ENCODE data around the gene SMIM35. TPM values are rescaled to one million over a fixed set of nuclear protein-coding genes. Genes with fewer than 3 reads are reported as not detected.

SMIM35 gene
- total RNA-seq, 1 experiment from 2014 or later, result not detected

GRCh38 chr11:118065384-118065783, 21.4 kb downstream of the SMIM35 start:
- Histone ChIP-seq H2BK120ac (ENCODE audit: low read depth, low read length, poor library complexity, severe bottlenecking) (no peak overlapping the region), H3K56ac (ENCODE audit: insufficient read length, low read depth, low read length) (no peak overlapping the region), H3K23ac (ENCODE audit: insufficient read length, low read depth, low read length) (no peak overlapping the region), H2BK15ac (ENCODE audit: low read depth, low read length) (no peak overlapping the region), H2AK5ac (ENCODE audit: insufficient read length, low read length) (no peak overlapping the region), H3K18ac (ENCODE audit: insufficient read length, low read depth, low read length) (no peak overlapping the region), H4K8ac (replicated peaks; ENCODE audit: insufficient read length, low read depth, low read length) (no peak overlapping the region), H4K91ac (ENCODE audit: insufficient read length, low read depth, low read length) (no peak overlapping the region), H2BK20ac (ENCODE audit: low read depth, low read length, poor library complexity, severe bottlenecking) (no peak overlapping the region), H2BK12ac (ENCODE audit: insufficient read length, low read depth, low read length) (no peak overlapping the region), H3K4me2 (ENCODE audit: insufficient read depth, insufficient read length, low read length) (no peak overlapping the region), H3K27ac (ENCODE audit: insufficient read length, low read depth, low read length) (no peak overlapping the region), H3K79me2 (ENCODE audit: insufficient read depth, low read length) (no peaks in the 10 kb centered on the region), H4K20me1 (ENCODE audit: control insufficient read depth, insufficient read depth, insufficient read length) (no peaks in the 10 kb centered on the region), H3K14ac (ENCODE audit: insufficient read depth, low read length) (no peak overlapping the region), H3K4me1 (ENCODE audit: insufficient read depth, low read length) (no peaks in the 10 kb centered on the region), H3K79me1 (ENCODE audit: insufficient read depth, low read depth, low read length, poor library complexity, severe bottlenecking) (no peaks in the 10 kb centered on the region), H3K9ac (ENCODE audit: extremely low read depth, insufficient read length, low read length) (no peak overlapping the region), H2BK5ac (ENCODE audit: insufficient read length, low read length) (no peak overlapping the region), H3K23me2 (ENCODE audit: insufficient read length, low read depth, low read length, poor library complexity, severe bottlenecking) (no peaks in the 10 kb centered on the region), H2AFZ (ENCODE audit: low read length) (no peak overlapping the region), H3K4ac (ENCODE audit: low read depth, low read length) (no peak overlapping the region), H3K9me3 (ENCODE audit: control insufficient read depth, low read depth, low read length) (no peaks in the 10 kb centered on the region), H3K27me3 (ENCODE audit: insufficient read depth, low read length) (no peaks in the 10 kb centered on the region), H4K5ac (ENCODE audit: insufficient read length, low read depth, low read length) (no peak overlapping the region), H3T11ph (ENCODE audit: low read length) (no peak overlapping the region)
- Mint-ChIP-seq H3K36me3 (ENCODE audit: insufficient read depth in 1 of 3, low read depth in 3 of 3) (no peaks in the 10 kb centered on the region), H3K4me3 (no peak overlapping the region), H3K4me1 (peaks cover 10 to 28% of the 10 kb centered on the region in 2 experiments), H3K27ac (no peak overlapping the region), H3K27me3 (ENCODE audit: low read depth) (peaks cover under 1% of the 10 kb centered on the region; the same call in 1 of the 2 replicates), H3K9me3 (no peaks in the 10 kb centered on the region)
- WGBS (ENCODE audit: extremely low coverage, insufficient read length, low lambda C conversion rate), result no CpG with 5 or more reads among the region's 3 CpGs
- TF ChIP-seq, protein P1, sequence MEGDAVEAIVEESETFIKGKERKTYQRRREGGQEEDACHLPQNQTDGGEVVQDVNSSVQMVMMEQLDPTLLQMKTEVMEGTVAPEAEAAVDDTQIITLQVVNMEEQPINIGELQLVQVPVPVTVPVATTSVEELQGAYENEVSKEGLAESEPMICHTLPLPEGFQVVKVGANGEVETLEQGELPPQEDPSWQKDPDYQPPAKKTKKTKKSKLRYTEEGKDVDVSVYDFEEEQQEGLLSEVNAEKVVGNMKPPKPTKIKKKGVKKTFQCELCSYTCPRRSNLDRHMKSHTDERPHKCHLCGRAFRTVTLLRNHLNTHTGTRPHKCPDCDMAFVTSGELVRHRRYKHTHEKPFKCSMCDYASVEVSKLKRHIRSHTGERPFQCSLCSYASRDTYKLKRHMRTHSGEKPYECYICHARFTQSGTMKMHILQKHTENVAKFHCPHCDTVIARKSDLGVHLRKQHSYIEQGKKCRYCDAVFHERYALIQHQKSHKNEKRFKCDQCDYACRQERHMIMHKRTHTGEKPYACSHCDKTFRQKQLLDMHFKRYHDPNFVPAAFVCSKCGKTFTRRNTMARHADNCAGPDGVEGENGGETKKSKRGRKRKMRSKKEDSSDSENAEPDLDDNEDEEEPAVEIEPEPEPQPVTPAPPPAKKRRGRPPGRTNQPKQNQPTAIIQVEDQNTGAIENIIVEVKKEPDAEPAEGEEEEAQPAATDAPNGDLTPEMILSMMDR (conservative IDR thresholded peaks at IDR 0.05), result no peak
- DNase-seq, result no peak

Measured in H9 (cell line).